ENCODE data around the gene FLT4.

Gene FLT4

GRCh38 chr5:180586870-180587269 is 62.5 kb downstream of the FLT4 start:
- DNase-seq: no peak

- no peak for DNase-seq
Observed at GRCh38 chr5:180586204-180586603, 63.2 kb downstream of the FLT4 start.

- no peak for DNase-seq
Observed at GRCh38 chr5:180583738-180584137, 65.7 kb downstream of the FLT4 start.

GRCh38 chr5:180580681-180581080 is 68.7 kb downstream of the FLT4 start:
- DNase-seq: no peak

- no peak for DNase-seq
Observed at GRCh38 chr5:180575571-180575970, 73.8 kb downstream of the FLT4 start.

- no peak for DNase-seq
Observed at GRCh38 chr5:180568914-180569313, 80.5 kb downstream of the FLT4 start.

- no peak for DNase-seq
Observed at GRCh38 chr5:180563994-180564393, 85.4 kb downstream of the FLT4 start.

GRCh38 chr5:180558232-180558631 is 91.2 kb downstream of the FLT4 start:
- DNase-seq: no peak

- no peak for DNase-seq
Observed at GRCh38 chr5:180557217-180557809, 92.1 kb downstream of the FLT4 start.

- no peak for DNase-seq
Observed at GRCh38 chr5:180555168-180555921, 94.1 kb downstream of the FLT4 start.

GRCh38 chr5:180553530-180553929 is 95.9 kb downstream of the FLT4 start:
- no peak for DNase-seq
